Uterus (tissue), 2 donors: ENCODE measurements around the gene COQ3.

Source experiments
- POLR2A ChIP-seq, 2 donors: fragments of 450-650 bp; IDR thresholded peaks; one replicate each; pipeline ENCODE4 v1.6.1; 2016; ENCODE audit warnings: antibody characterized with exemption in 2 of 2, mild to moderate bottlenecking in 1 of 2, moderate library complexity in 1 of 2
- TF ChIP-seq, protein P1 (sequence below), 4 experiments: fragments of 200-600 bp in 2 of 4; fragments of 450-650 bp in 2 of 4; sonication (generic) in 2 of 4; IDR thresholded peaks; one replicate each; pipeline ENCODE4 v1.5.1; 2016 to 2019; ENCODE audit warnings: antibody characterized with exemption in 4 of 4, mild to moderate bottlenecking in 2 of 4, moderate library complexity in 1 of 4

DNA sequence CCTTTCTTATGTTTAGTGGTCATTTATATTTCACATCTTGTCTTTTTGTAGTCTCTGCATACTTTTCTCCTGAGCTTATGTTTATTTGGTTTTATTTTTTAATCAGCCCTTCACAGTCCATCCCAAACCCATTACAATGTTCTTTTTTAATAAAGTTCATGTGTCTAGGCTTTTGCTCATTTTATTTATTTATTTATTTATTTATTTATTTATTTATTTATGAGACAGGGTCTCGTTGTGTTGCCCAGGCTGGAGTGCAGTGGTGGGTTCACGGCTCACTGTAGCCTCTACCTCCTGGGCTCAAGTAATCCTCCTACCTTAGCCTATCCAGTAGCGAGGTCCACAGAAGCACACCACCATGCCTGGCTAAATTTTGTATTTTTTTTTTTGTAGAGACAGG lies 3.1 kb downstream of the COQ3 start:
- TF ChIP-seq, protein P1, sequence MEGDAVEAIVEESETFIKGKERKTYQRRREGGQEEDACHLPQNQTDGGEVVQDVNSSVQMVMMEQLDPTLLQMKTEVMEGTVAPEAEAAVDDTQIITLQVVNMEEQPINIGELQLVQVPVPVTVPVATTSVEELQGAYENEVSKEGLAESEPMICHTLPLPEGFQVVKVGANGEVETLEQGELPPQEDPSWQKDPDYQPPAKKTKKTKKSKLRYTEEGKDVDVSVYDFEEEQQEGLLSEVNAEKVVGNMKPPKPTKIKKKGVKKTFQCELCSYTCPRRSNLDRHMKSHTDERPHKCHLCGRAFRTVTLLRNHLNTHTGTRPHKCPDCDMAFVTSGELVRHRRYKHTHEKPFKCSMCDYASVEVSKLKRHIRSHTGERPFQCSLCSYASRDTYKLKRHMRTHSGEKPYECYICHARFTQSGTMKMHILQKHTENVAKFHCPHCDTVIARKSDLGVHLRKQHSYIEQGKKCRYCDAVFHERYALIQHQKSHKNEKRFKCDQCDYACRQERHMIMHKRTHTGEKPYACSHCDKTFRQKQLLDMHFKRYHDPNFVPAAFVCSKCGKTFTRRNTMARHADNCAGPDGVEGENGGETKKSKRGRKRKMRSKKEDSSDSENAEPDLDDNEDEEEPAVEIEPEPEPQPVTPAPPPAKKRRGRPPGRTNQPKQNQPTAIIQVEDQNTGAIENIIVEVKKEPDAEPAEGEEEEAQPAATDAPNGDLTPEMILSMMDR (IDR thresholded peaks at IDR 0.05), result no peak
- no peak for TF ChIP-seq POLR2A (IDR thresholded peaks at IDR 0.05)
